ENCODE data around the gene MAPK8IP1.

Gene MAPK8IP1

DNA sequence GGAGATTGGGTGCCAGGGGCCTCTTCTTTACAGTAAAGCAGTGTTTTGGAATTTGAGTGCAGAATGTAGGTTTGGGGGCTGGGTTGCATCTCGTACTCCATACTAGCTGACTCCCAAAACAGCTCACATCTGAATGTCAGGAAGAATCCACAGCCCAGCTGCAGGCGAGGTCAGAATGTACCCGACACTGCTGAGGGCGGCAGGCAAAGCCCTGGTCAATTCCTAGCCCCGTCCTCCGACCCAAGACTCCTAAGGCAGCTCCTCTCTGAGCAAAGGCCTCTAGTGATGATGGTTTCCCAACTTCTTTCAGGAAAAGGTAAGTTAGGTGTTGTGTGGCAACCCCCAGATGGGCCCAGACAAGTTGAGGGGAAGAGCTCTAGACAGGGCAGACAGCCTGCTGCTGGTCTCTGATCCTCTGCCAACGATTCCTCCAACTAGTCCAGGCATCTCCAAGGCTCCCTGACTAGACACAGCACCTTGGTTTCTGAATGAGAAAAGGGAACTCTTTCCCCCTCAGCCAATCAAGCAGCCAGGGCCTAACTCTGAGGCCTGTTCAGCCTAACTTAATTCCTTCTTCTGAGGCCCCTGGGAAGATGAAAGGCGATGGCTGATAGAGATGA is 45.6 kb downstream of the MAPK8IP1 start:
- TF ChIP-seq, protein P1, sequence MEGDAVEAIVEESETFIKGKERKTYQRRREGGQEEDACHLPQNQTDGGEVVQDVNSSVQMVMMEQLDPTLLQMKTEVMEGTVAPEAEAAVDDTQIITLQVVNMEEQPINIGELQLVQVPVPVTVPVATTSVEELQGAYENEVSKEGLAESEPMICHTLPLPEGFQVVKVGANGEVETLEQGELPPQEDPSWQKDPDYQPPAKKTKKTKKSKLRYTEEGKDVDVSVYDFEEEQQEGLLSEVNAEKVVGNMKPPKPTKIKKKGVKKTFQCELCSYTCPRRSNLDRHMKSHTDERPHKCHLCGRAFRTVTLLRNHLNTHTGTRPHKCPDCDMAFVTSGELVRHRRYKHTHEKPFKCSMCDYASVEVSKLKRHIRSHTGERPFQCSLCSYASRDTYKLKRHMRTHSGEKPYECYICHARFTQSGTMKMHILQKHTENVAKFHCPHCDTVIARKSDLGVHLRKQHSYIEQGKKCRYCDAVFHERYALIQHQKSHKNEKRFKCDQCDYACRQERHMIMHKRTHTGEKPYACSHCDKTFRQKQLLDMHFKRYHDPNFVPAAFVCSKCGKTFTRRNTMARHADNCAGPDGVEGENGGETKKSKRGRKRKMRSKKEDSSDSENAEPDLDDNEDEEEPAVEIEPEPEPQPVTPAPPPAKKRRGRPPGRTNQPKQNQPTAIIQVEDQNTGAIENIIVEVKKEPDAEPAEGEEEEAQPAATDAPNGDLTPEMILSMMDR (conservative IDR thresholded peaks at IDR 0.05; ENCODE audit: low read depth, low read length), result no peak
- no peak for DNase-seq (ENCODE audit: low read depth)
- H3K4me3 ChIP-seq (ENCODE audit: low read depth, low read length), result no peak overlapping the region

DNA sequence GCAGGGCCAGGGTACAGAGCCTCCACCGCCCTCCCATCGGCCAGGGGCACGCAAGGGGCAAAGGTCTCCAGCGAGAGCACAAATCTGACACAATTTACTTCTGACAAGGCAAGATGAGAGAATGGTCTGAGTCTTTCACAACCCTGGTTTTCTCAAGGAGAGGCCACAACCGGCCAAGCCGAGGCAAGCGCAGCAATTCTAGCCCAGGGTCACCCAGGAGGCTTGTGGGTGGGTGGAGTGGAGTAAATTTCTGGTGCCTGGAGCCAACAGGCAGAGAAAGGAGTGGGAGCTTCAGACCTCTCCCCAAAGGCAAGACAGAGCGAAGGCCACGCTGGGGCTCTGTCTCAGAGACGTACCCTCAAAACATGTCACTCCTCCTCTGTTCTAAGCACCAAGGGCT is 46.3 kb downstream of the MAPK8IP1 start:
- no peak overlapping the region for H3K4me3 ChIP-seq (ENCODE audit: low read depth, low read length)
- DNase-seq (ENCODE audit: low read depth), result no peak
- TF ChIP-seq, protein P1 (conservative IDR thresholded peaks at IDR 0.05; ENCODE audit: low read depth, low read length), result no peak

DNA sequence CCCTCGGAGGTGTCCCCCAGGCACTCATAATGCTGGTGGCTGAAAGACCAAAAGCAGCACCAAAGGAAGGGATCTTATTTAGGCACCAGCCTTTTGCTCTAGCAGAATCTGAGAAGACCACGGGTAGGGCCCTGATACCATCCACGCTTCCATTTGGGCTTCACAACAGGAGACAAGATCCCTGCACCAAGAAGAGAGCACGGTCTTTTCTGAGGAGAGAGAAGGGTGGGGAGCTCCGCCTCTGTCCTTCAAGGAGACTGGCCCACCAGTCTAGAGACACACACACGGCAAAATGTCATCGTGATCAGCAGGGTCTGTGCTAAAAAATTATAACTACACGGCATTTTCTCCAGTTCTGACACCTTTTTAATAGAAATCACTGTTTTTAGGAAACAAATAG is 46.8 kb downstream of the MAPK8IP1 start:
- DNase-seq (ENCODE audit: low read depth), result no peak
- TF ChIP-seq, protein P1 (conservative IDR thresholded peaks at IDR 0.05; ENCODE audit: low read depth, low read length), result no peak
- H3K4me3 ChIP-seq (ENCODE audit: low read depth, low read length), result no peak overlapping the region

DNA sequence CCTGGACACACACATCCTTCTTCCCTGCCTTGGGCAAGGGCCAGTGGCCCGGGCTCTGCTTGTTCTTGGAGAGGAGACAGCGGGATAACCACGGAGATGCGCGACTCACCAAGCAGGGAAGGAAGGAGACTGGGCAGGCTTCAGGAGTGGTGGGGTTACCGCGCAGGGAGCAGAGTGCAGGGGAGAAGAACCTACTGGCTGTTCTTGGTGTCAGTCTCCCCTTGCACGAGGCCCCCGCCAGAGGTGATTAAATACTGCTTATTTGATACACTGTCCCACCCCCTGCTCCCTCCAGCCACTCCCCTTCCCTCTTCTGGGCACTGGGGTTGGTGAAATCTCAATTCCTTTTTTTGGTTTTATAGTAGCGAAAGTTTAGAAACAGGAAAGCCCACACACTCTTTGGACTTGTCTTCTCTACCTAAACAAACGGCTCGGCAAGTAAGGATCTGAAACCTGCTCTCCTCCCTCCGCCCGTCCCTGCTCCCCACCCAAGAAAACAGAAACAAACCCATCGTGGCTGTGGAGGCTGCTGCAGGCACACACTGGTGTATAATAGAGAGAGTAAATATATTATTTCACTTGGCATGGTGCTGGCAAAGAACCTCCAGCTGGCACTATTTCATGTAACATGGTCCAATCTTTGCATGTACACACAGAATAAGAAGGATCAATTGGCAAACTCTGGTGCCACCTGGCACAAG is 47.8 kb downstream of the MAPK8IP1 start:
- TF ChIP-seq, protein P1 (conservative IDR thresholded peaks at IDR 0.05; ENCODE audit: low read depth, low read length), result no peak
- H3K4me3 ChIP-seq (ENCODE audit: low read depth, low read length), result no peak overlapping the region
- no peak for DNase-seq (ENCODE audit: low read depth)

DNA sequence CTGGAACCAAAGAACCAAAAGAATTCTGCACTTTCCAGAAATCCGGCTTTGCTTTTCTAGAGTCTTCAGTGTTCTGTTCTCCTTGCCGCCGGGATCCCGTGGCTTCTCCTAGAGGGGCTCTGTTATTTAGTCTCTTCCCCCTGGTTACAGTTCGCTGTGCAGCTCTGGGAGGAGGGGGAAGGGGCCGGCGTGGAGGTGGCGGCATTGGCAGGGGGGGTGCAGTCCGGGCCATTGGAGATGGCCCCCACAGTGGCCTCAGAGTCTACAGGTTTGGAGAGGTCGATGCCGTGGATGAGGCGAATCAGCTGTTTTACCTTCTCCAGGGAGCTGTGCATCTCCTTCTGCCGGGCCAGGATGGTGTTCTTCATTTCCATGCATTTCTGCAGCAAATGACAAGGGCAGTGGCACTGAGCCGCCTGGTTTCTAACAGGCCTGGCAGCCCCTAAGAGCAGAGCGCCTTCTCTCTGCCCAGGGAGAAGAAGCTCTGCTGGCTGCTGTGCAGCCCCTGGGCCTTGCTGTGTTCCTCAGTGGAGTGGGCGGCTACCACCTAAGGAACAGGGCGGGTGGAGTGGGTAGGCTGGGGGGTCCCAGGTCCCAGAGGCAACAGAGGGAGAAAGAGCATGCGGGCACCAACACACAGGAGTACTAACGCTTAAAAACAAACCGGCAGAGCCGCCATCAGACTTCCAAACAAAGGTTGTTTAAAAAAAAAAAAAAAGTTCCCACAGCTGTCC is 48.6 kb downstream of the MAPK8IP1 start:
- no peak overlapping the region for H3K4me3 ChIP-seq (ENCODE audit: low read depth, low read length)
- TF ChIP-seq, protein P1 (conservative IDR thresholded peaks at IDR 0.05; ENCODE audit: low read depth, low read length), result no peak
- DNase-seq (ENCODE audit: low read depth), result no peak

DNA sequence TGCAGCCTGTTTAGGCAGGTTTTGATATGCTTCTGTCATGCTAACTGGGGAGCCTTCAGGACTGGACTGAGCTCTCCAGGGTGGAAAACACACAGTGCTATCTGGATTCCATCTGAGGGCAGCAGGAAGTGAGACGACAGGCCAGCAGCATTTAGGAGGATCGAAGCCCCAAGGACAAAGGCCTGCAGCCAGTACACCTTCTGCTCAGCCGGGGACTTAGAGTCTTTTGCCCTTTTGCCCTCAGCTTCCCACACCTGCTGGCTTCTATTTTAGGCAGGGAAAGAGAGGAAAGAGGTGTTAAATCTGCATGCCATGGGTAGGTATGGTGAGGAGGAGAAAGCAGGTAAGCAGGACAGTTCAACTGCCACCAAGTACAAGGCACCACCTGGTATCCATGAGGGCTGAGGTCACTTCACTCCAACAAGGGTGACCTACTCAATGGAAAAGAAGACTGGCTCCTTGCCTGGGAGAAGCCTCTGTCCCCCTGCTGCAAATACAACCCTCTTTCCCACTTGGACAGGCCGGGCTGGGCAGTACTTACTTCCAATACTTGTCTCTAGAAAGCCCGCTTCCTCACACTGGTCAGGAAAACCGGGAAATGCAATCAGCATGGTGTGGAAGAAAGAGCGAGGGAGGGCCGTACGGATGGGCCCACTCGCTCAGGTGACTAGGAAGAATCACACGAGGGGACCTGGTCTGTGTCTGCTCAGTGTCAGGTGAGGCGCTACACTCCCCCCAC is 49.3 kb downstream of the MAPK8IP1 start:
- H3K4me3 ChIP-seq (ENCODE audit: low read depth, low read length), result no peak overlapping the region
- TF ChIP-seq, protein P1 (conservative IDR thresholded peaks at IDR 0.05; ENCODE audit: low read depth, low read length), result no peak
- no peak for DNase-seq (ENCODE audit: low read depth)

Measured in choroid plexus epithelial cell (primary cell).